Measurements from ENCODE around the gene GLRA2.

GLRA2 gene

GRCh38 chrX:14529290-14529989 is at the start of gene GLRA2:
Gene GLRA2 (plus strand): TSS chrX:14529536. CDS start chrX:14530058, 522 bp downstream.
- TF ChIP-seq, protein P1, sequence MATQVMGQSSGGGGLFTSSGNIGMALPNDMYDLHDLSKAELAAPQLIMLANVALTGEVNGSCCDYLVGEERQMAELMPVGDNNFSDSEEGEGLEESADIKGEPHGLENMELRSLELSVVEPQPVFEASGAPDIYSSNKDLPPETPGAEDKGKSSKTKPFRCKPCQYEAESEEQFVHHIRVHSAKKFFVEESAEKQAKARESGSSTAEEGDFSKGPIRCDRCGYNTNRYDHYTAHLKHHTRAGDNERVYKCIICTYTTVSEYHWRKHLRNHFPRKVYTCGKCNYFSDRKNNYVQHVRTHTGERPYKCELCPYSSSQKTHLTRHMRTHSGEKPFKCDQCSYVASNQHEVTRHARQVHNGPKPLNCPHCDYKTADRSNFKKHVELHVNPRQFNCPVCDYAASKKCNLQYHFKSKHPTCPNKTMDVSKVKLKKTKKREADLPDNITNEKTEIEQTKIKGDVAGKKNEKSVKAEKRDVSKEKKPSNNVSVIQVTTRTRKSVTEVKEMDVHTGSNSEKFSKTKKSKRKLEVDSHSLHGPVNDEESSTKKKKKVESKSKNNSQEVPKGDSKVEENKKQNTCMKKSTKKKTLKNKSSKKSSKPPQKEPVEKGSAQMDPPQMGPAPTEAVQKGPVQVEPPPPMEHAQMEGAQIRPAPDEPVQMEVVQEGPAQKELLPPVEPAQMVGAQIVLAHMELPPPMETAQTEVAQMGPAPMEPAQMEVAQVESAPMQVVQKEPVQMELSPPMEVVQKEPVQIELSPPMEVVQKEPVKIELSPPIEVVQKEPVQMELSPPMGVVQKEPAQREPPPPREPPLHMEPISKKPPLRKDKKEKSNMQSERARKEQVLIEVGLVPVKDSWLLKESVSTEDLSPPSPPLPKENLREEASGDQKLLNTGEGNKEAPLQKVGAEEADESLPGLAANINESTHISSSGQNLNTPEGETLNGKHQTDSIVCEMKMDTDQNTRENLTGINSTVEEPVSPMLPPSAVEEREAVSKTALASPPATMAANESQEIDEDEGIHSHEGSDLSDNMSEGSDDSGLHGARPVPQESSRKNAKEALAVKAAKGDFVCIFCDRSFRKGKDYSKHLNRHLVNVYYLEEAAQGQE (IDR thresholded peaks at IDR 0.05; ENCODE audit: low read depth): peak; percentile 86
- TF ChIP-seq EGR1 (IDR thresholded peaks at IDR 0.05): no peak
- TF ChIP-seq TEAD4 (IDR thresholded peaks at IDR 0.05): no peak

DNA sequence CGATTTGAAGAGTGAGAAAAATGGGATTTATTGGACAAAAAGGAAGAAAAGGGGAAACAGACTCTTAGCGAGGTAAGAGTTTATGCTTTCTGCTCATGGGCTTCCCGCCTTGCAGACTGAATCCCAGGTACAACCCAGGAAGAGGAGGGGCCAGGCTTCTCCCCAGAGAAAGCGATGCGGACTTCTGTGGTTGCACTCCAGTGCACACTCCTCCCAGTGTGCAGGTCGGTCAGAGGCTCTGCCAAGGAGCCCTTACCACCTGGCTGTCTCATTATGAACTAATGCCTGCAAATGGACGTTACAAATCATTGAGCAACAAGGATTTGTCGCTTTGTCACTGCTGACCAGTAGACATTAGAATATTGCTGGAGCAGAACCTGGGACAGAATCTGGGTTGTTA is 39.9 kb upstream of the GLRA2 start:
- TF ChIP-seq EP300 (IDR thresholded peaks at IDR 0.05; ENCODE audit: borderline replicate concordance) (no peak), YY1 (IDR thresholded peaks at IDR 0.05; ENCODE audit: low read depth) (no peak), NFIC (IDR thresholded peaks at IDR 0.05) (0 out of 2 replicates have a peak, but pooled peaks have one; percentile 11)
- TF ChIP-seq, protein P1 (IDR thresholded peaks at IDR 0.05; ENCODE audit: low read depth): peak; percentile 51; the same call in 1 of the 2 replicates

- TF ChIP-seq, protein P1 (IDR thresholded peaks at IDR 0.05; ENCODE audit: low read depth): no peak
- TF ChIP-seq TAF1 (IDR thresholded peaks at IDR 0.05; ENCODE audit: low read depth): no peak
- no peak for TF ChIP-seq EGR1 (IDR thresholded peaks at IDR 0.05)
- no peak for TF ChIP-seq EP300 (IDR thresholded peaks at IDR 0.05; ENCODE audit: borderline replicate concordance)
Observed at GRCh38 chrX:14491689-14492088, 37.6 kb upstream of the GLRA2 start.

GRCh38 chrX:14496674-14497073 is 32.7 kb upstream of the GLRA2 start:
- TF ChIP-seq EP300 (IDR thresholded peaks at IDR 0.05; ENCODE audit: borderline replicate concordance): no peak
- TF ChIP-seq NFIC (IDR thresholded peaks at IDR 0.05): no peak
- TF ChIP-seq ZBTB7A (IDR thresholded peaks at IDR 0.05; ENCODE audit: low read depth): no peak
- TF ChIP-seq YY1 (IDR thresholded peaks at IDR 0.05; ENCODE audit: low read depth): no peak
- no peak for TF ChIP-seq FOXM1 (IDR thresholded peaks at IDR 0.05; ENCODE audit: borderline replicate concordance, low read depth)
- TF ChIP-seq TCF12 (IDR thresholded peaks at IDR 0.05; ENCODE audit: low read depth): no peak
- no peak for TF ChIP-seq CREB1 (IDR thresholded peaks at IDR 0.05; ENCODE audit: low read depth)
- TF ChIP-seq, protein P1 (IDR thresholded peaks at IDR 0.05; ENCODE audit: low read depth): no peak
- no peak for TF ChIP-seq EGR1 (IDR thresholded peaks at IDR 0.05)
- TF ChIP-seq CEBPB (IDR thresholded peaks at IDR 0.05): no peak

- no peak for TF ChIP-seq EP300 (IDR thresholded peaks at IDR 0.05; ENCODE audit: borderline replicate concordance)
- TF ChIP-seq EGR1 (IDR thresholded peaks at IDR 0.05): no peak
- no peak for TF ChIP-seq CREB1 (IDR thresholded peaks at IDR 0.05; ENCODE audit: low read depth)
- TF ChIP-seq, protein P2, sequence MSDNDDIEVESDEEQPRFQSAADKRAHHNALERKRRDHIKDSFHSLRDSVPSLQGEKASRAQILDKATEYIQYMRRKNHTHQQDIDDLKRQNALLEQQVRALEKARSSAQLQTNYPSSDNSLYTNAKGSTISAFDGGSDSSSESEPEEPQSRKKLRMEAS (IDR thresholded peaks at IDR 0.05): no peak
- no peak for TF ChIP-seq TCF12 (IDR thresholded peaks at IDR 0.05; ENCODE audit: low read depth)
- TF ChIP-seq NFIC (IDR thresholded peaks at IDR 0.05): no peak
- TF ChIP-seq TEAD4 (IDR thresholded peaks at IDR 0.05): no peak
- TF ChIP-seq YY1 (IDR thresholded peaks at IDR 0.05; ENCODE audit: low read depth): no peak
- TF ChIP-seq CEBPB (IDR thresholded peaks at IDR 0.05): no peak
- no peak for TF ChIP-seq TAF1 (IDR thresholded peaks at IDR 0.05; ENCODE audit: low read depth)
Observed at GRCh38 chrX:14497184-14497666, 32.1 kb upstream of the GLRA2 start.

Data from Ishikawa (cell line).